ENCODE measurements around the gene MSH4. TPM values are rescaled to one million over a fixed set of nuclear protein-coding genes. Genes with fewer than 3 reads are reported as not detected.
"Not testable (repeated sequence)": the region's sequence is repeated elsewhere in the genome, so short reads cannot be mapped to it uniquely, and the experiment has no call there.

The MSH4 gene
- total RNA-seq, 1 experiment from 2014 or later, result 0.33 TPM

DNA sequence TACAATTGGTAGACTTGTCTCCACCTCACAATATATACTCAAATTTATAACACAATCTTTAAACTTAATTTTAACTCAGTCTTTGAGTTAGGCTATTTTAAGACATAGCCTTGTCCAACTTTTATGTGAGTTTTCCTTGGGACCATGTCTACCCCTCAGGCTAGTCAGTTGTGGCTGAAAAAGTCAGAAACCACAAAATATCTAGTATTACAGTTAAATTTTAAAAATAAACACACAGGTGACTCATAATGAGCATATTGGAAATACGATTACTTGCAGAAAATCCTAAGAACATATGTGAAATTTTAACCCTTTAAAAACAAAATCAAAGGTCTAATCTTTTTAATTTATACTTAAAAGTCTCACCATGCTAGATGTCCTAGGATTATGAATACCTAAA, 140.4 kb downstream of the MSH4 start:
- H3K4me3 Mint-ChIP-seq, result no peak overlapping the region
- no peak overlapping the region for H3K27ac Mint-ChIP-seq
- H3K4me1 Mint-ChIP-seq, result no peaks in the 10 kb centered on the region
- no peaks in the 10 kb centered on the region for H3K36me3 Mint-ChIP-seq
- peaks cover 8% of the 10 kb centered on the region for H3K9me3 Mint-ChIP-seq
- TF ChIP-seq NR2C2 (CRISPR knock-in tag; IDR thresholded peaks at IDR 0.05) (no peak), ZNF121 (CRISPR knock-in tag; IDR thresholded peaks at IDR 0.05) (no peak), ZNF263 (CRISPR knock-in tag; IDR thresholded peaks at IDR 0.05; ENCODE audit: low read depth) (no peak), JAZF1 (CRISPR knock-in tag; IDR thresholded peaks at IDR 0.05) (no peak)
- TF ChIP-seq, protein P1, sequence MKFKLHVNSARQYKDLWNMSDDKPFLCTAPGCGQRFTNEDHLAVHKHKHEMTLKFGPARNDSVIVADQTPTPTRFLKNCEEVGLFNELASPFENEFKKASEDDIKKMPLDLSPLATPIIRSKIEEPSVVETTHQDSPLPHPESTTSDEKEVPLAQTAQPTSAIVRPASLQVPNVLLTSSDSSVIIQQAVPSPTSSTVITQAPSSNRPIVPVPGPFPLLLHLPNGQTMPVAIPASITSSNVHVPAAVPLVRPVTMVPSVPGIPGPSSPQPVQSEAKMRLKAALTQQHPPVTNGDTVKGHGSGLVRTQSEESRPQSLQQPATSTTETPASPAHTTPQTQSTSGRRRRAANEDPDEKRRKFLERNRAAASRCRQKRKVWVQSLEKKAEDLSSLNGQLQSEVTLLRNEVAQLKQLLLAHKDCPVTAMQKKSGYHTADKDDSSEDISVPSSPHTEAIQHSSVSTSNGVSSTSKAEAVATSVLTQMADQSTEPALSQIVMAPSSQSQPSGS (CRISPR knock-in tag; IDR thresholded peaks at IDR 0.05; ENCODE audit: borderline replicate concordance, low read depth), result no peak
- TF ChIP-seq, protein P2, sequence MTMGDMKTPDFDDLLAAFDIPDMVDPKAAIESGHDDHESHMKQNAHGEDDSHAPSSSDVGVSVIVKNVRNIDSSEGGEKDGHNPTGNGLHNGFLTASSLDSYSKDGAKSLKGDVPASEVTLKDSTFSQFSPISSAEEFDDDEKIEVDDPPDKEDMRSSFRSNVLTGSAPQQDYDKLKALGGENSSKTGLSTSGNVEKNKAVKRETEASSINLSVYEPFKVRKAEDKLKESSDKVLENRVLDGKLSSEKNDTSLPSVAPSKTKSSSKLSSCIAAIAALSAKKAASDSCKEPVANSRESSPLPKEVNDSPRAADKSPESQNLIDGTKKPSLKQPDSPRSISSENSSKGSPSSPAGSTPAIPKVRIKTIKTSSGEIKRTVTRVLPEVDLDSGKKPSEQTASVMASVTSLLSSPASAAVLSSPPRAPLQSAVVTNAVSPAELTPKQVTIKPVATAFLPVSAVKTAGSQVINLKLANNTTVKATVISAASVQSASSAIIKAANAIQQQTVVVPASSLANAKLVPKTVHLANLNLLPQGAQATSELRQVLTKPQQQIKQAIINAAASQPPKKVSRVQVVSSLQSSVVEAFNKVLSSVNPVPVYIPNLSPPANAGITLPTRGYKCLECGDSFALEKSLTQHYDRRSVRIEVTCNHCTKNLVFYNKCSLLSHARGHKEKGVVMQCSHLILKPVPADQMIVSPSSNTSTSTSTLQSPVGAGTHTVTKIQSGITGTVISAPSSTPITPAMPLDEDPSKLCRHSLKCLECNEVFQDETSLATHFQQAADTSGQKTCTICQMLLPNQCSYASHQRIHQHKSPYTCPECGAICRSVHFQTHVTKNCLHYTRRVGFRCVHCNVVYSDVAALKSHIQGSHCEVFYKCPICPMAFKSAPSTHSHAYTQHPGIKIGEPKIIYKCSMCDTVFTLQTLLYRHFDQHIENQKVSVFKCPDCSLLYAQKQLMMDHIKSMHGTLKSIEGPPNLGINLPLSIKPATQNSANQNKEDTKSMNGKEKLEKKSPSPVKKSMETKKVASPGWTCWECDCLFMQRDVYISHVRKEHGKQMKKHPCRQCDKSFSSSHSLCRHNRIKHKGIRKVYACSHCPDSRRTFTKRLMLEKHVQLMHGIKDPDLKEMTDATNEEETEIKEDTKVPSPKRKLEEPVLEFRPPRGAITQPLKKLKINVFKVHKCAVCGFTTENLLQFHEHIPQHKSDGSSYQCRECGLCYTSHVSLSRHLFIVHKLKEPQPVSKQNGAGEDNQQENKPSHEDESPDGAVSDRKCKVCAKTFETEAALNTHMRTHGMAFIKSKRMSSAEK (CRISPR knock-in tag; IDR thresholded peaks at IDR 0.05; ENCODE audit: borderline replicate concordance), result no peak
- TF ChIP-seq, protein P3, sequence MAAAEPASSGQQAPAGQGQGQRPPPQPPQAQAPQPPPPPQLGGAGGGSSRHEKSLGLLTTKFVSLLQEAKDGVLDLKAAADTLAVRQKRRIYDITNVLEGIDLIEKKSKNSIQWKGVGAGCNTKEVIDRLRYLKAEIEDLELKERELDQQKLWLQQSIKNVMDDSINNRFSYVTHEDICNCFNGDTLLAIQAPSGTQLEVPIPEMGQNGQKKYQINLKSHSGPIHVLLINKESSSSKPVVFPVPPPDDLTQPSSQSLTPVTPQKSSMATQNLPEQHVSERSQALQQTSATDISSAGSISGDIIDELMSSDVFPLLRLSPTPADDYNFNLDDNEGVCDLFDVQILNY (CRISPR knock-in tag; IDR thresholded peaks at IDR 0.05), result no peak
- TF ChIP-seq, protein P4, sequence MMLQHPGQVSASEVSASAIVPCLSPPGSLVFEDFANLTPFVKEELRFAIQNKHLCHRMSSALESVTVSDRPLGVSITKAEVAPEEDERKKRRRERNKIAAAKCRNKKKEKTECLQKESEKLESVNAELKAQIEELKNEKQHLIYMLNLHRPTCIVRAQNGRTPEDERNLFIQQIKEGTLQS (CRISPR knock-in tag; conservative IDR thresholded peaks at IDR 0.05), result no peak
- TF ChIP-seq, protein P5, sequence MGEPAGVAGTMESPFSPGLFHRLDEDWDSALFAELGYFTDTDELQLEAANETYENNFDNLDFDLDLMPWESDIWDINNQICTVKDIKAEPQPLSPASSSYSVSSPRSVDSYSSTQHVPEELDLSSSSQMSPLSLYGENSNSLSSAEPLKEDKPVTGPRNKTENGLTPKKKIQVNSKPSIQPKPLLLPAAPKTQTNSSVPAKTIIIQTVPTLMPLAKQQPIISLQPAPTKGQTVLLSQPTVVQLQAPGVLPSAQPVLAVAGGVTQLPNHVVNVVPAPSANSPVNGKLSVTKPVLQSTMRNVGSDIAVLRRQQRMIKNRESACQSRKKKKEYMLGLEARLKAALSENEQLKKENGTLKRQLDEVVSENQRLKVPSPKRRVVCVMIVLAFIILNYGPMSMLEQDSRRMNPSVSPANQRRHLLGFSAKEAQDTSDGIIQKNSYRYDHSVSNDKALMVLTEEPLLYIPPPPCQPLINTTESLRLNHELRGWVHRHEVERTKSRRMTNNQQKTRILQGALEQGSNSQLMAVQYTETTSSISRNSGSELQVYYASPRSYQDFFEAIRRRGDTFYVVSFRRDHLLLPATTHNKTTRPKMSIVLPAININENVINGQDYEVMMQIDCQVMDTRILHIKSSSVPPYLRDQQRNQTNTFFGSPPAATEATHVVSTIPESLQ (CRISPR knock-in tag; IDR thresholded peaks at IDR 0.05), result no peak
- TF ChIP-seq, protein P6, sequence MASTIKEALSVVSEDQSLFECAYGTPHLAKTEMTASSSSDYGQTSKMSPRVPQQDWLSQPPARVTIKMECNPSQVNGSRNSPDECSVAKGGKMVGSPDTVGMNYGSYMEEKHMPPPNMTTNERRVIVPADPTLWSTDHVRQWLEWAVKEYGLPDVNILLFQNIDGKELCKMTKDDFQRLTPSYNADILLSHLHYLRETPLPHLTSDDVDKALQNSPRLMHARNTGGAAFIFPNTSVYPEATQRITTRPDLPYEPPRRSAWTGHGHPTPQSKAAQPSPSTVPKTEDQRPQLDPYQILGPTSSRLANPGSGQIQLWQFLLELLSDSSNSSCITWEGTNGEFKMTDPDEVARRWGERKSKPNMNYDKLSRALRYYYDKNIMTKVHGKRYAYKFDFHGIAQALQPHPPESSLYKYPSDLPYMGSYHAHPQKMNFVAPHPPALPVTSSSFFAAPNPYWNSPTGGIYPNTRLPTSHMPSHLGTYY (CRISPR knock-in tag; IDR thresholded peaks at IDR 0.05), result no peak
- CTCF ChIA-PET, result no interaction called here
- ATAC-seq, result no peak
- POLR2A ChIA-PET, result no interaction called here
- DNase-seq (ENCODE audit: low spot score), result no peak
- H3K27me3 Mint-ChIP-seq (ENCODE audit: low read depth), result no peaks in the 10 kb centered on the region

DNA sequence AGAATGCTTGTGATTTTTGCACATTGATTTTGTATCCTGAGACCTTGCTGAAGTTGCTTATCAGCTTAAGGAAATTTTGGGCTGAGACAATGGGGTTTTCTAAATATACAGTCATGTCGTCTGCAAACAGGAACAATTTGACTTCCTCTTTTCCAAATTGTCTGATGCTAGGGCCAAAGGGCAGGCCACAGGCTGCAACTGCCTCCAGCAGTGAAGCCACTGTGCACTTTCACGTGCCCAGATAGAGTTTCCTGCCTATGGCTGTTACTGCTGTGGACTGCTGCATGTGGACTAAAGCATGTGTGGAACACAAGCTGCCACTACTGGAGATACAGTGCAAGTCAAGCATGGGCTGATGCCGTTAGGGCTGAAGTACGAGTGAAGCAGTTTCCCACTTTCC, 146.4 kb downstream of the MSH4 start:
- H3K27me3 Mint-ChIP-seq (ENCODE audit: low read depth); H3K36me3 Mint-ChIP-seq; H3K4me1 Mint-ChIP-seq; H3K4me3 Mint-ChIP-seq; ATAC-seq; POLR2A ChIA-PET; CTCF ChIA-PET; DNase-seq (ENCODE audit: low spot score); H3K27ac Mint-ChIP-seq: not testable (repeated sequence)
- peaks cover 21% of the 10 kb centered on the region for H3K9me3 Mint-ChIP-seq

DNA sequence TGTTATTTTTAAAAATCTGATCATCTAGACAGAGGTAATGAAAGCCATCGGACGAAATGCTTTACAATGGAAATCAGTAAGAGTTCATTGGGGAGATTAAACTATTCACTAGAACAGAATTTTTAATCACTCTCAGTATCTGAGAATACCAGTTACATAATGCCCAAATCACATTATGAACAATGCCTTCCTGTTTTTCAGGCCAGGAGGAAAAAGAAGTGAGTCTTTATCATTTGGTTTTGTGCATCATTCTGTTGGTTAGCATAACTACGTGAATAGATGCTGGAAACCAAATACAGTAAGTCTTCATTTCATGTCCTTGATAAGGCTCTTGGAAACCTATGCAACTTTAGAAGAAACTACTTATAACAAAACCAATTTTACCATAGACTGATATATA, 153.5 kb downstream of the MSH4 start:
- Mint-ChIP-seq H3K27ac (no peak overlapping the region), H3K4me3 (no peak overlapping the region), H3K4me1 (peaks cover 9% of the 10 kb centered on the region; the same call in 1 of the 2 replicates), H3K27me3 (ENCODE audit: low read depth) (no peaks in the 10 kb centered on the region), H3K36me3 (no peaks in the 10 kb centered on the region), H3K9me3 (peaks cover 16% of the 10 kb centered on the region)
- ATAC-seq (no peak), DNase-seq (ENCODE audit: low spot score) (no peak)
- POLR2A ChIA-PET, result no interaction called here
- TF ChIP-seq CREB1 (CRISPR knock-in tag; IDR thresholded peaks at IDR 0.05), result no peak
- no peak for TF ChIP-seq TEAD4 (CRISPR knock-in tag; IDR thresholded peaks at IDR 0.05)
- no peak for TF ChIP-seq CBFB (CRISPR knock-in tag; IDR thresholded peaks at IDR 0.05; ENCODE audit: low read depth)
- TF ChIP-seq NFE2L1 (CRISPR knock-in tag; IDR thresholded peaks at IDR 0.05), result no peak
- TF ChIP-seq, protein P7, sequence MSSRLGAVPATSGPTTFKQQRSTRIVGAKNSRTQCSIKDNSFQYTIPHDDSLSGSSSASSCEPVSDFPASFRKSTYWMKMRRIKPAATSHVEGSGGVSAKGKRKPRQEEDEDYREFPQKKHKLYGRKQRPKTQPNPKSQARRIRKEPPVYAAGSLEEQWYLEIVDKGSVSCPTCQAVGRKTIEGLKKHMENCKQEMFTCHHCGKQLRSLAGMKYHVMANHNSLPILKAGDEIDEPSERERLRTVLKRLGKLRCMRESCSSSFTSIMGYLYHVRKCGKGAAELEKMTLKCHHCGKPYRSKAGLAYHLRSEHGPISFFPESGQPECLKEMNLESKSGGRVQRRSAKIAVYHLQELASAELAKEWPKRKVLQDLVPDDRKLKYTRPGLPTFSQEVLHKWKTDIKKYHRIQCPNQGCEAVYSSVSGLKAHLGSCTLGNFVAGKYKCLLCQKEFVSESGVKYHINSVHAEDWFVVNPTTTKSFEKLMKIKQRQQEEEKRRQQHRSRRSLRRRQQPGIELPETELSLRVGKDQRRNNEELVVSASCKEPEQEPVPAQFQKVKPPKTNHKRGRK (CRISPR knock-in tag; IDR thresholded peaks at IDR 0.05; ENCODE audit: borderline replicate concordance), result no peak
- TF ChIP-seq NR1H2 (CRISPR knock-in tag; IDR thresholded peaks at IDR 0.05), result no peak
- no peak for TF ChIP-seq TEAD1 (CRISPR knock-in tag; IDR thresholded peaks at IDR 0.05)
- TF ChIP-seq ELF4 (CRISPR knock-in tag; IDR thresholded peaks at IDR 0.05; ENCODE audit: low read depth), result no peak
- TF ChIP-seq FOXJ3 (CRISPR knock-in tag; IDR thresholded peaks at IDR 0.05; ENCODE audit: borderline replicate concordance), result no peak
- TF ChIP-seq FOXP1 (CRISPR knock-in tag; IDR thresholded peaks at IDR 0.05; ENCODE audit: borderline replicate concordance), result no peak
- CTCF ChIA-PET, result no interaction called here

Data from WTC11 (cell line).